Panc1 (cell line): ENCODE measurements around the gene UTRN.

Experiments
- CTCF ChIP-seq: fragments of 450-650 bp; IDR thresholded peaks from 2 replicates; pipeline ENCODE4 v1.5.1; 2017; ENCODE audit warnings: mild to moderate bottlenecking
- POLR2AphosphoS5 ChIP-seq: IDR thresholded peaks from 2 replicates; pipeline ENCODE4 v1.6.1; 2012; ENCODE audit warnings: mild to moderate bottlenecking, low read depth, low read length, moderate library complexity

GRCh38 chr6:144289006-144289405, 3.9 kb downstream of the UTRN start:
- TF ChIP-seq CTCF (no peak), POLR2AphosphoS5 (no peak)
